GM19043 (cell line): ENCODE results near the gene THAP2.
"Not testable (repeated sequence)": the region's sequence is repeated elsewhere in the genome, so short reads cannot be mapped to it uniquely, and the experiment has no call there.

Source experiments
- ATAC-seq: cut with Tn5 transposase; IDR thresholded peaks from one replicate; pipeline ENCODE4 v1.9.1; 2021; ENCODE audit warnings: low read depth; ENCODE audit not compliant: unreplicated experiment

Gene THAP2

GRCh38 chr12:71661977-71662530, 2.0 kb upstream of the THAP2 start:
- no peak for ATAC-seq

- ATAC-seq: peak; percentile 17
Observed at GRCh38 chr12:71662849-71663560, 1.1 kb upstream of the THAP2 start.

DNA sequence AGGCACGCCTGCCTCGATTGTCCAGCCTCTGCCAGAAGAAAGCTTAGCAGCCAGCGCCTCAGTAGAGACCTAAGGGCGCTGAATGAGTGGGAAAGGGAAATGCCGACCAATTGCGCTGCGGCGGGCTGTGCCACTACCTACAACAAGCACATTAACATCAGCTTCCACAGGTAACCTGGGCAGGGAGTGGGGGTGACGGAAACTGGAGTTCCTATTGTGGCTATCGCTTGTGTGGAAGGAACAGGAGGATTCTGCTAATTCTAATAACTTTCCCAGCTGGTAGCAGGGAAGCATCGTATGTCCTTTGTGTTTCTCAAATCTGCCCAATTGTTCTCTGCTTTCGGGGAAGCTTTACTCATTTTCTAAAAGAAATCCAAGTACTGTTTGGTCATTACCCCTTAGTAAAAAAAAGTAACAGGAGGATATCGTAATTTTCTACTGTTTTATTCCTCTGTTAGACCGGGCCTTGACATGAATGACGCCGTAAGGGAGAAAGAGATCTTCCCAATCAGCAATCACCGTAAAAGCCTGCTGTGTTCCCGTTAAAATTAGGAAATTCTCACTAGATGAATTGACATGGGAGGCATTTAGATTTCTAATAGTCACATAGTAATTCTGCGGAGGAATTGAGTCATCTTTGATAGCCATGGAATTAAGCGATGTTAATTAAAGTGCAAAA, 449 bp downstream of the THAP2 start:
- ATAC-seq: peak; percentile 6

DNA sequence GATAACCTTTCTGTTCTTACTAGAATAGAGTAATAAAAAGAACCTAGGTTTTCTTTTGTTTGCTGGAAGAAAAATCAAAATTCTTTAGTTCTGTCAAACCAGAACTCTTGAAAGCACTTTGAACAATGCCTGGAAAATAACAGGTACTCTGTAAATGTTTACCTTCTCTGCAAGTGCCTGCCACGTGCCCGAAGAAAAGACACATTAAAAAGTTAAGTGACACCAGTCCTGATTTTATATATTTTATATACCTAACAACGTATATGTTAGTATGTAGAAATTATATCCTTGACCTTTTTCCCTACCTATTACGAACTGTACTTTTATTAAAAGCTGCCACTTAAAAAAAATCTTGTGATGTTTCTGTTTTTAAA, 976 bp downstream of the THAP2 start:
- ATAC-seq: no peak

- ATAC-seq: no peak
Observed at GRCh38 chr12:71666259-71666658, 2.2 kb downstream of the THAP2 start.

- ATAC-seq: no peak
Observed at GRCh38 chr12:71671311-71671710, 7.2 kb downstream of the THAP2 start.

GRCh38 chr12:71671816-71672215, 7.7 kb downstream of the THAP2 start:
- no peak for ATAC-seq

- ATAC-seq: no peak
Observed at GRCh38 chr12:71682466-71682865, 18.4 kb downstream of the THAP2 start.

GRCh38 chr12:71683633-71684032, 19.5 kb downstream of the THAP2 start:
- no peak for ATAC-seq

DNA sequence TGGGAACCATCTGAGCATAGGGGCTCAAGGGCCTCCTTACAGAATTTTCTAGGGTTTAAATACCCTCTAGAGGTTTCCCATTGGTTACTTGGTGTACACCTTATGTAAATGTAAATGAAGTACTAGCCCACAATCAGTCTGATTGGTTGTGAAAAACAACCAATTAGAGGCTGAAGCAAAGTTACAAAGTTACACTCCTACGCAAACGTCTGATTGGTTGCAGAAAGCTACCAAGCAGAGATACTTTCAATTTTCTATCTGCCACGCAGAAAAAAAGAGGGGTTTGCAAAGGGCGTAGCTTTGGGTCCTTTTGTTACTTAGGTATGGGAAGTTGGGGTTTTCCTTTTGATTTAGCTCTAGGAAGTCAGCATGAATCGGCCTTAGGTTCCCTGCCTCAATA, 20.0 kb downstream of the THAP2 start:
- no peak for ATAC-seq

DNA sequence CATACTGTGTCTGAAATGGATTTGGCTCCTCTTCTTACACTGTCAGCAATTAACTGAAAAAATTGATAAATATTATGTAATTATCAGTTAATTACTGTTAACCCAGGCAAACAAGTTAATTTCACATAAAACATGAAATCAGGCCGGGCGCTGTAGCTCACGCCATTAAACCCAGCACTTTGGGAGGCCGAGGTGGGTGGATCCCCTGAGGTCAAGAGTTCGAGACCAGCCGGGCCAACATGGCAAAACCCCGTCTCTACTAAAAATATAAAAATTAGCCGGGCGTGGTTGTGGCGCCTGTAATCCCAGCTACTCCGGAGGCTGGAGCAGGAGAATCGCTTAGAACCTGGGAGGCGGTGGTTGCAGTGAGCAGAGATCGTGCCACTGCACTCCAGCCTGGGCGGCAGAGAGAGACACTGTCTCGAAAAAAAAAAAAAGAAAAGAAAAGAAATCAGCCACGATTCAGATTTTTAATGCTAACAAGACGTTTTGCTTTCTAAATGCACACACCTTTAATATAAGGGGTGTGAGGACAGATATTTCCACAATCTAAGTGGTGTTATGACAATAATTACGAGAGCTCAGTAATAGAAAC, 21.3 kb downstream of the THAP2 start:
- ATAC-seq: no peak

- ATAC-seq: peak; percentile 83
Observed at GRCh38 chr12:71685914-71686657, 22.0 kb downstream of the THAP2 start, which contains the start of gene TMEM19. Gene TMEM19 (plus strand): TSS chr12:71686082. CDS start chr12:71686681, 599 bp downstream.

- ATAC-seq: no peak
Observed at GRCh38 chr12:71686658-71687025, 22.5 kb downstream of the THAP2 start.

GRCh38 chr12:71687172-71687571, 23.1 kb downstream of the THAP2 start:
- ATAC-seq: not testable (repeated sequence)

DNA sequence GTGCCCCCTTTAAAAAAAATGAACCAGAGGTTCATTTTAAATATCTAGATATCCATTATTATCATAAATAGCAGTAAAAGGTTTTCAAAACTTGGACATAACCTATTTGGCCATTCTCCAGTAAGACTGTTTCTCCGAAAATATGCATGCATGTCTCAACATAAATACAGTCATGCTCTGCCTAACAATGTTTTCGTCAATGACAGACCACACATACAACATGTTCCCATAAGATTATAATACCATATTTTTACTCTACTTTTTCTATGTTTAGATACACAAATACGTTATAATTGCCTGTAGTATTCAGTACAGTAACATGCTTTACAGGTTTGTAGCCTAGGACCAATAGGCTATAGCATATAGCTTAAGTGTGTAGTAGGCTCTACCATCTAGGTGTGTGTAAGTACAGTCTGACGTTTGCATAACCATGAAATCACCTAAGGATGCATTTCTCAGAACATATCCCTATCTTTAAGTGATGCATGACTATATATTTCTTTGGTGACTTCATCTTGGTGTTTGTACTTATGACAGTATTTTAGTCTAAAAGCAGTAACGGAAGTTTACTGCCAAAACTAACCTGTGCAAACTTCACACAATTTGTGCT, 25.0 kb downstream of the THAP2 start:
- no peak for ATAC-seq

GRCh38 chr12:71691504-71692129, 27.5 kb downstream of the THAP2 start:
- no peak for ATAC-seq

DNA sequence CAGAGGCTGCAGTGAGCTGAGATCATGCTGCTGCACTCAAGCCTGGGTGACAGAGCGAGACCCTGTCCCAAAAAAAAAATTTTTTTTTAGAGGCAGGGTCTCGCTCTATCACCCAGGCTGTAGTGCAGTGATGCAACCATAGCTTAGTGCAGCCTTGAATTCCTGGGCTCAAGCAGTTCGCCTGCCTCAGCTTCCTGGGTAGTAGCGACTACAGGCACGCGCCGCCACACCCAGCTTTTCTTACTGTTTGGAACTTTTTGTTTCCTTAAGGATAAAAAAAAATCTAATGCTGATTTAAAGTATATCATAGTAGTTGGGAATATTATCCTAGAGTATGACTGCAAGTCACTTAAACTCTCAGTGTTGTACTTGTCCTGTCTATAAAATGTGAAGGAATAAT, 29.0 kb downstream of the THAP2 start:
- no peak for ATAC-seq

DNA sequence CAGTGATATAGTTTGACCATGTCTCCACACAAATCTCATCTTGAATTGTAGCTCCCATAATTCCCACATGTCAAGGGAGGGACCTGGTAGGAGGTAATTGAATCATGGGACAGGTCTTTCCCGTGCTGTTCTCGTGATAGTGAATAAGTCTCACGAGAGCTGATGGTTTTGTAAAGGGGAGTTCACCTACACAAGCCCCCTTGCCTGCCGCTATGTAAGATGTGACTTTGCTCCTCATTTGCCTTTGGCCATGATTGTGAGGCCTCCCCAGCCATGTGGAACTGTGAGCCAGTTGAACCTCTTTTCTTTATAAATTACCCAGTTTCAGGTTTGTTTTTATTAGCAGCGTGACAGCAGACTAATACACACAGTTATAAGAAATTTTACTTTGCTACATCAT, 29.6 kb downstream of the THAP2 start:
- ATAC-seq: not testable (repeated sequence)

DNA sequence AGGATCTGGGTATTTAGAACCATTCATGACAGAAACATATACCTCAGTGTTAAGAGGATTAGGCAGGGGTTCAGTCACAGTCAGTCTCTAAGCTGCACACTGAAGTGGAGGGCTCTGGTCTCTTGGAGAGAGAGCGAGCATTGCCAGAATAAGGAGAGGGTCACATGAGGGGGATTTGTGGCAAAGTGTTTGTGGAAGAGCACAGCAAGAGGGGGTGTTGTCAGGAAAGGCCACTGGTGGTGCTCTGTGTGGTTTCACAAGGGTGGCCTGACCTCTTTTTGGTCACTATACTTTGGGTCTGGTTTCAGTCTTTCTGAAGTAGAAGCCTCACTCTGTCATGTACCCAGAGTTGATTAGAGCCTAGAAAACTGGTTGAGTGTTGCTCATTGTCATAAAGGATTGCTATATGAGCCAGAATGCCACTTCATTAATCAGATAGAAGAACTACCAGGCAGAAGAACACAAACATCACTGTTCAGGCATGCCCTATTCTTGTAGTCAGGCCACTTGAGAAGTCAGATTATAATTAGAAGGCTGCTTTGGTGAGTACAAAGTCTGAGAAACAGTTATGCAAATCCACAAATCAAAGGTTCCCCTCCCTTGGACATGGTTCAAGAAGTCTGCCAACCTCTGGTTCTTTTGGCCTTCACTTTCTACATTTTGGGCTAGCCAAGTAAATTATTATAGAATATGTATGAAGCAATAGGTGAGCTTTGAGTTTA, 30.2 kb downstream of the THAP2 start:
- peak; percentile 79 for ATAC-seq
